Rectal smooth muscle tissue (tissue), 1 donor: ENCODE results near the gene MADCAM1.

Source experiments
- H3K27ac ChIP-seq: one replicate; pipeline ENCODE4 v1.7.0; 2013; ENCODE audit warnings: low read depth, low read length, inconsistent platforms
- H3K27me3 ChIP-seq: one replicate; pipeline ENCODE4 v1.7.0; 2013; ENCODE audit warnings: low read length; ENCODE audit not compliant: control insufficient read depth, insufficient read depth
- H3K36me3 ChIP-seq: one replicate; pipeline ENCODE4 v1.7.0; 2013; ENCODE audit warnings: low read length; ENCODE audit not compliant: control insufficient read depth, insufficient read depth
- H3K4me1 ChIP-seq: one replicate; pipeline ENCODE4 v1.7.0; 2013; ENCODE audit warnings: low read length; ENCODE audit not compliant: control insufficient read depth, insufficient read depth
- H3K4me3 ChIP-seq: one replicate; pipeline ENCODE4 v1.7.0; 2013; ENCODE audit warnings: low read length
- H3K9ac ChIP-seq: one replicate; pipeline ENCODE4 v1.7.0; 2013; ENCODE audit warnings: low read length

Gene MADCAM1

DNA sequence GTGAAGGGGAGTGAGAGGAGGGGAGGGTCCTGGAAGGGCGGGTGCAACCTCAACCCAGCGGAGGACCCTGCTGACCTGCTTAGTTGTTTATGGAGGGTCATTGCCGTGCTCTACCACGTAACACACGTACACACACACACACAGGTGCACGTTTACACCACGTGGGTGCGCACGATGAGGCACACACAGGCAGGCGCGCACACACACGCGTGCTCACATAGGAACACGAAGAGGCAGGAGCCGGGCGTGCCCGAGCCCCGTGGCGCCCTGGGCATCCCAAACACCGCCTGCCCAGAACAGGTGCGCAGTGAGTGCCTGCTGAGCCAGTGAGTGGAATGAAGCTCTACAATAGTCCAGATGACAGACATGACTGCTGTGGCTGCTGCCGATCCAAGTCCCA lies 11.2 kb upstream of the MADCAM1 start:
- Histone ChIP-seq H3K9ac (no peak overlapping the region), H3K4me1 (no peaks in the 10 kb centered on the region), H3K4me3 (no peak overlapping the region), H3K27me3 (no peaks in the 10 kb centered on the region), H3K36me3 (no peaks in the 10 kb centered on the region), H3K27ac (no peak overlapping the region)

DNA sequence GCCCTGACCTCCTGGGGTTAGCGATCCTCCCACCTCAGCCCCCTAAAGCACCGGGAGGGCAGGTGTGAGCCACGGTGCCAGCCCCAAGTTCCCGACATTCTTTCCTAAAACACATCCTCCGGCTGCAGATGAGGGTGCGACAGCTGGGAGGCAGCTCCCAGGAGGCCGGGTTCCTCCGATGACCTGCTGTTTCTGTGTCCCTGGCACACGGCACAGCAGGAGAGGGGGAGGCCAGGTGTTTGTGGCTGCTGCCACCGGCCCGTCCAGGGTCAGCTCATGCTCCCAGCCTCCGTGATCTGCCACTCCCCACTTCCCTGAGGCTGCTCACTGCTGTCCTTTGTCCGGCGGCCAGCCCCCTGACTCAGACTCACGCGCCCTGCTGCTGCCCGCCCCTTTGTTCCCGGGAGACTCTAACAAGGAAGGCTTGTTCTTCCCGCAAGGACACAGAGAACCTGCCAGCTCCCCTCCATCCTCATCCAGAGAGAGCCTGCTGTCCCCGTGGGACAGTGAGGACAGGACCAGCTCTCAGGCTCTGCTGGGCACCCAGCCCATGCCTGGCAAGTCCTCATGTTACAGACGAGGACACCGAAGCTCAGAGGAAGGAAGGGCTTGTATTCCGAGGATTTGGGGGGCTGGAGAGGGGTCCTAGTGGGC lies 10.6 kb upstream of the MADCAM1 start:
- H3K4me3 ChIP-seq: no peak overlapping the region
- no peaks in the 10 kb centered on the region for H3K4me1 ChIP-seq
- H3K27me3 ChIP-seq: no peaks in the 10 kb centered on the region
- H3K36me3 ChIP-seq: no peaks in the 10 kb centered on the region
- H3K27ac ChIP-seq: no peak overlapping the region
- H3K9ac ChIP-seq: no peak overlapping the region

DNA sequence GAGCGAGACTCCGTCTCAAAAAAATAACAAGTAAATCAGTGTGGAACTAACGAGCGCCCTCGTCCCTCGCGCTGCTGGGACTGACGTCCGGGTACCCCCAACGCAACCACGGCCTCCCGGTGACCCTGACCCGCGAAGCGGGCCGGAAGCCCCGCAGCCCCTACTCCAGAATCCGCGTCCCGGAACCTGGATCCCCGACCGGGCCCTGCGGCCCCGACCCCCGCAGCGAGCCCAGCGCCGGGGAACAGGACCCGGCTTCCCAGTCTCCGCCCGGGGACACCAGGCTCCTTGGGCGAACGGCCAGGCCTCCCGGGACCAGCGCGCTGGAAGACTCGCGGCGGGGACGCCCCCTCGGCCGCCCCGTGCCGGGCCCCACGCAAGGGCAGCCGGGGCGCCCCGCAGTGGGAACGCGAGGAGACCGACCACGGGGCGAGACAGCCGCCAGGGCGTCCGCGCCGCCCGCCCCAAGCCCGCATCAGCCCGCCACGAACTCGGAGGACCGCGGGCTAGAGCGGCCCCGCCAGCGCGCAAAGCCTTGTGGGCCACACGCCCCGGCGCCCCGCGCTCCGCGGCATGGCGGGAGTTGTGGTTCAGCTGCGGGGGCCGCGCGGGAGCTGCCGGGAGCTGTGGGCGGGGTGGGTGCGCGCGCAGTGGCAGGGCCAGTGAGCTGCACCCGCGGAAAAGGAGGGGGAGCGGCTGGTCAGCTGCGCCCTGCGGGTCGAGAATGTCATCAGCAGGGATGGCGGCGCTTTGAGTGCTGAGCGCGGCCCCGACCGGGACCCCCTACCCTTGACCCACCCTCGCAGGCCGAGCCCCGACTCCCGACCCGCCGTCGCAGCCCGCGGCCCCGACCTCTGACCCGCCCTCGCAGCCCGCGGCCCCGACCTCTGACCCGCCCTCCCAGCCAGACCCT lies 7.5 kb upstream of the MADCAM1 start:
- peak overlapping the region; percentile 92 for H3K27ac ChIP-seq
- H3K36me3 ChIP-seq: no peaks in the 10 kb centered on the region
- H3K9ac ChIP-seq: peak overlapping the region; percentile 68
- H3K27me3 ChIP-seq: no peaks in the 10 kb centered on the region
- no peaks in the 10 kb centered on the region for H3K4me1 ChIP-seq
- H3K4me3 ChIP-seq: peak overlapping the region; percentile 68

DNA sequence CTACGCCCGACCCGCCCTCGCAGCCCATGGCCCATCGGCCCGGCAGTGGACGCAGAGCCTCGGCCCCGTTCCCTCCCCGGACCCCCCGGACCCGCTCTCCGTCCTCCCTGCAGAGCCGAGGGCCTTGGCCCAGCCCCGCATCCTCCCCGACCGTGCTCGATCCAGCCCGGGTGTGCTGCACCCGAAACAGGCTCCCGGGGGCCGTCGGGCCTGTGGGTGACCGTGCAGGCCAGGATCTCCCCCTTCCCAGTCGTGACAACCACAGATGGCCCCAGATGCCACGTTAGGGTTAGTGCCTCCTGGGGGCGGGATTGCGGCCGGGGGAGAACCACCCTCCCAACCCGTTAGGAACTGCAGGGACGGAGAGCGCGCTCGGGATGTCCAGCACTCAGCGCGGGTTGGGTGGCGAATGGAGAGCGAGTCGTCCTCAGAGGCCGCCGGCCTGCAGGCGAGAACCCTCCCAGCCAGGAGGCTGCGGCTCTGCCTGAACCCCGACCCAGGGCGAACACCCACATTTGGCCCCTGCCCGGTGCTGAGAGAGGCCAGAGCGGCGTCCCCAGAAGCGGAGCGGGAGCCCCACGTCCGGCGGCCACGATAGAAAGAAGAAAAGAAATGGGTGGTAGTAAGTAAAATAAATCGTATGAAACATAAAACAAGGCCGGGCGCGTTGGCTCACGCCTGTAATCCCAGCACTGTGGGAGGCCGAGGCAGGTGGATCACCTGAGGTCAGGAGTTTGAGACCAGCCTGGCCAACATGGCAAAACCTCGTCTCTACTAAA lies 6.7 kb upstream of the MADCAM1 start:
- Histone ChIP-seq H3K4me3 (peak overlapping the region; percentile 61), H3K27me3 (no peaks in the 10 kb centered on the region), H3K9ac (peak overlapping the region; percentile 62), H3K4me1 (no peaks in the 10 kb centered on the region), H3K27ac (peak overlapping the region; percentile 92), H3K36me3 (no peaks in the 10 kb centered on the region)

DNA sequence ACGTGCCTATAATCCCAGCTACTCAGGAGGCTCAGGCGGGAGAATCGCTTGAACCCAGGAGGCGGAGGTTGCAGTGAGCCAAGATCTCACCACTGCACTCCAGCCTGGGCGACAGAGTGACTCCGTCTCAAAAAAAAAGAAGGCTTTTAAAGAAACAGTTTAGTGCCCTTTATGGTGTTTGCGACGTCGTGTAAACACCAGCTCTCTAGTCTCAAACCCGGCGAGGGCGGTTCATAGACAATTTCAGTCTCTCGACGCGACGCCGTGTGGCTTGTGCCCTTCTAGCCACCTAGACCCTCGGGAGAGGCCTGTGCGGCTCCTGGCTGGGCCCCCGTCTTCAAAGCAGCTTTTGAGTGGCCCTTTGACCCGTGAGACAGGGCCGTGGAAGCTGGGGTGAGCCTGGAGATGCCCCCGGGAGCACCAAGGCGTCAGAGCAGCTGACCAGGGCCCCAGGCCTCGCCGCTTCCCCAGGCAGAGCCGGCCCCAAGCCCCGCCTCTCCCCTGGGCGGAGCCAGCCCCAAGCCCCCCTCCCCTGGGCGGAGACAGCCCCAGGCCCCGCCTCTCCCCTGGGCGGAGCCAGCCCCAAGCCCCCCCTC lies 5.0 kb upstream of the MADCAM1 start:
- no peak overlapping the region for H3K9ac ChIP-seq
- H3K4me1 ChIP-seq: no peaks in the 10 kb centered on the region
- H3K4me3 ChIP-seq: no peak overlapping the region
- H3K27ac ChIP-seq: no peak overlapping the region
- H3K27me3 ChIP-seq: peaks cover 4% of the 10 kb centered on the region
- H3K36me3 ChIP-seq: no peaks in the 10 kb centered on the region

DNA sequence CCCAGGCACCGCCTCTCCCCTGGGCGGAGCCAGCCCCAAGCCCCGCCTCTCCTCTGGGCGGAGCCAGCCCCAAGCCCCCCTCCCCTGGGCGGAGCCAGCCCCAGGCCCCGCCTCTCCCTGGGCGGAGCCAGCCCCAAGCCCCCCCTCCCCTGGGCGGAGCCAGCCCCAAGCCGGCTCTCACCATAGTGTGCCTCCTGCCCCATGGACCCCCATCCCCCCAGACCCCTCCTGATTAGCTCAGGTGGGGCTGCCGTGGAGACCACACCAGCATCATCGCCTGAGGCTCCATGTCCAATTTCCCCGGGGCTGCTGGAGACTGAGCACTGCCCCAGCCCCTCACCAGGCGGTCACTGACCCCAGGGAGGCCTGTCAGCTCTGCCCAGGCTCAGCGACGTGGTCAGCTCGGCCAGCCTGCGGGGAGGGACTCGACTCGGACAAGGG lies 4.2 kb upstream of the MADCAM1 start:
- H3K27ac ChIP-seq: no peak overlapping the region

DNA sequence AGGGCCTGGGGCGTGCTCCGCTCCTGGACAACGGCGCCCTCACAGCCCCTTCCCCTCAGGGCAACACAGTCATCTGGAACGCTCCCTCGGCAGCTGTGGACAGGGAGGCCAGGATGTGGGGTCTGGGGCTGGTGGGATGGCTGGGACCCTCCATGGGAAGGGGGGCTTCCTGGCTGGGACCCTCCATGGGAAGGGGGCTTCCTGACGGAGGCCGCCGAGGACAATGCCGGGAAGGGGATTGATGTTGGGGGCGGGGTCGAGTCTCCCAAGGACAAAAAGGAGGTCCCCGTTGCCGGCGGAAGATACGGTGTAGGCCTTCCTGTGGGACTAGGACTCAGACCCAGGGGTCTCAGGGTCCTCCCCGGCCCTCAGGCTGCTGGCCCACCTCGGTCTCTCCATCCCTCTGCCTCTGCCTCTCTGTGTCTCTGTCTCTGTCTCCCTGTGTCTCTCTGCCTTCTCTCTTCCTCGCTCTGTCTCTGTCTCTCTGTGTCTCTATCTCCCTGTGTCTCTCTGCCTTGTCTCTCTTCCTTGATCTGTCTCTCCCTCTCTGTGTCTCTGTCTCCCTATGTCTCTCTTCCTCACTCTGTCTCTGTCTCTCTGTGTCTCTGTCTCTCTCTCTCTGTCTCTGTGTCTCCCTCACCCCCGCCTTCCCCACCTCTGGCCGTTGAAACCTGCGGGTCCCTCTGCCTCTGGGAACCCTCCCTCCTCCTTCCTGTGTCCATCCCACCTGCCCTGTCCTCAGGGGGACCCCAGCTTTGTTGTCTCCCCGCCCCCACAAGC lies 2.7 kb upstream of the MADCAM1 start:
- Histone ChIP-seq H3K36me3 (no peaks in the 10 kb centered on the region), H3K4me3 (no peak overlapping the region), H3K9ac (no peak overlapping the region), H3K27me3 (peaks cover 12% of the 10 kb centered on the region), H3K4me1 (no peaks in the 10 kb centered on the region), H3K27ac (no peak overlapping the region)

More for the DNA sequence above, 4.2 kb upstream of the MADCAM1 start:
- Histone ChIP-seq H3K27me3 (peaks cover 4% of the 10 kb centered on the region), H3K36me3 (no peaks in the 10 kb centered on the region), H3K9ac (no peak overlapping the region), H3K4me1 (no peaks in the 10 kb centered on the region), H3K4me3 (no peak overlapping the region)

DNA sequence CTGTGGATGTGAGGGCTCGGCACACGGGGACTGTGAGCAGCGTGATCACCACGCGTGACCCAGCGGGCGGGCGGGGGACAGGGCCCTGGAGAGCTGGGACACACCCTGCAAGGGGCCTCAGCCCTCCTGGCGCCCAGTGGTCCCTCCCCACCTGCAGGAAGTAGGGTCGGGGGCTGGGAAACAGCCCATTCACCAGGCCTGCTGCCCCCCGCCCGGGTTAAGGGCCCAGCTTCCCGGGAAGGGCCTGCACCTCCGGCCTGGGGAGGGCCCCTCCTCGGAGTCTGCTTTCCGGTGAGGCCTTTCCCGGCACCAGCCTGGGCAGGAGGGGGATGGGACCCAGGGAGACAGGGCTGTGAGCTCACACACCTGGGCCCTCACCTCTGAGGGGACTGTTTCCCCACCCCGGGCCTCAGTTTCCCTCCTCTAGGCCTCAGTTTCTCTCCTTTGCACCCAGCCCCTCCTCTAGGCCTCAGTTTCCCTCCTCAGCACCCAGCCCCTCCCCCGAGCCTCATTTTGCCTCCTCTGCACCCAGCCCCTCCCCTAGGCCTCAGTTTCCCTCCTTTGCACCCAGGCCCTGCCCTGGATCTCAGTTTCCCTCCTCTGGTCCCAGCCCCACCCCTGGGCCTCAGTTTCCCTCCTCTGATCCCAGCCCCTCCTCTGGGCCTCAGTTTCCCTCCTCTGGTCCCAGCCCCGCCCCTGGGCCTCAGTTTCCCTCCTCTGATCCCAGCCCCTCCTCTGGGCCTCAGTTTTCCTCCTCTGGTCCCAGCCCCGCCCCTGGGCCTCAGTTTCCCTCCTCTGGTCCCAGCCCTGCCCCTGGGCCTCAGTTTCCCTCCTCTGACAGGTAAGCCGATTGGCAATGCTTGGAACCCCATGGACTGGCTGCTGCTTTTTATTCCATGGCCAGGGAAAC lies 1.9 kb upstream of the MADCAM1 start:
- Histone ChIP-seq H3K27me3 (peaks cover 17% of the 10 kb centered on the region), H3K36me3 (no peaks in the 10 kb centered on the region), H3K4me1 (no peaks in the 10 kb centered on the region), H3K27ac (no peak overlapping the region), H3K4me3 (no peak overlapping the region), H3K9ac (no peak overlapping the region)

DNA sequence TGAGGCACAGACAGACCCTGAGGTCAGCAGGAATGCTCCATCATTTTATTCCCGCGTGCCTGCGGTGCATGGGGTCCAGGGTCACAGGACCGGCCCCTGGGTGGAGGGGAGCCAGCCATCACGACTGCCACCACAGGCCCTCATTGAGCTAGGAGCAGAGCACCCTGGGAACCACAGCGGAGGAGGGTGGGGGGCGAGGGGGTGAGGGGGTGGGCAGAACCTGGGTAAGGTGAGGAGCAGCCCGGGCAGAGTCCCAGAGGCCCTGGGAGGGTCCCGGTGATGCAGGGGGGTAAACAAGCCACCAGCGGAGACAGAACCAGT lies 1.2 kb upstream of the MADCAM1 start:
- Histone ChIP-seq H3K27ac (no peak overlapping the region), H3K9ac (no peak overlapping the region), H3K4me3 (no peak overlapping the region), H3K36me3 (no peaks in the 10 kb centered on the region), H3K27me3 (peaks cover 22% of the 10 kb centered on the region), H3K4me1 (no peaks in the 10 kb centered on the region)

DNA sequence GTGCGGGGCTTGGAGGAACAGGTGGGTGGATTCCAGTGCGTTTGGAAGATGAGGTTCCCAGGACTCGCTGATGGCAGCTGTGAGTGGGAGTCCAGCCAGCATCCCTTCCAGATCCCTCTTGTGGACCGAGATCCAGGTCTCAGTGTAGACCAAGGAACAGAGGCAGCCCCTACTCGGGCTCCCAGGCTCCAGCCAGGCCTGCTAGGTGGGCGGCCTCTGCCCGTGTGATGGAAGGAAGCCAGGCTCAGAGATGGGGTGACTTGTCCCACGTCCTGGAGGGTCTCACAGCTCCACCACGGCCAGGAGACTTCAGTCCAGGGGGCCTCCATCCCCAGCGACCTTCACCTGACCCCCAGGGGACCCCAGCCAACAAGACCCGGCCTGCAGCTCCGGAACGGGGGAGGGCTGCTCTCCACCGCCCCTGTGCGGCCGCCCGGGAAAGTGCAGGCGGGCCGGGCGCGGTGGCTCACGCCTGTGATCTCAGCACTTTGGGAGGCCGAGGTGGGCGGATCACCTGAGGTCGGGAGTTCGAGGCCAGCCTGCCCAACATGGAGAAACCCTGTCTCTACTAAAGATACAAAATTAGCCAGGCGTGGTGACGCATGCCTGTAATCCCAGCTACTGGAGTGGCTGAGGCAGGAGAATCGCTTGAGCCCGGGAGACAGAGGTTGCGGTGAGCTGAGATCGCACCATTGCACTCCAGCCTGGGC lies 729 bp upstream of the MADCAM1 start:
- Histone ChIP-seq H3K9ac (no peak overlapping the region), H3K36me3 (no peaks in the 10 kb centered on the region), H3K4me1 (no peaks in the 10 kb centered on the region), H3K4me3 (no peak overlapping the region), H3K27ac (no peak overlapping the region), H3K27me3 (peaks cover 22% of the 10 kb centered on the region)
